Cardiac septum (tissue), 1 donor: ENCODE data around the gene BCAR3. TPM values are rescaled to one million over a fixed set of nuclear protein-coding genes. Genes with fewer than 3 reads are reported as not detected.
A peak's percentile ranks its signal among the peaks of the same experiment; 100 is the strongest.
"Not testable (repeated sequence)": the region's sequence is repeated elsewhere in the genome, so short reads cannot be mapped to it uniquely, and the experiment has no call there.

ENCODE experiments used
- DNase-seq: peaks from one replicate; pipeline ENCODE4 v3.0.0-alpha.2; 2020; ENCODE audit warnings: low spot score
- intact Hi-C: fragments of 100-400 bp; cut with DNase I; formaldehyde crosslinking; loops from one replicate; pipeline ENCODE4 v1.14.0; 2022
- total RNA-seq: library from RNA; stranded (reverse); fragmentation: NEBNext Ultra II Directional; extraction: Animal tissue kit (Norgen Biotek cat#: 25700); gene quantifications from one replicate; pipeline ENCODE4 v1.2.1, GENCODE V29; 2021
- donor health status: DM: no; HTN: no; CAD: no.

Gene BCAR3
- total RNA-seq, 1 donor from 2014 or later = 6.9 TPM

- intact Hi-C loops = no loop called here
- DNase-seq = no peak
Measured at GRCh38 chr1:93592551-93592949, 89.1 kb downstream of the BCAR3 start.

- intact Hi-C loops = no loop called here
- no peak for DNase-seq
Measured at GRCh38 chr1:93591676-93592550, 89.7 kb downstream of the BCAR3 start.

GRCh38 chr1:93591291-93591675, 90.4 kb downstream of the BCAR3 start:
- intact Hi-C loops, DNase-seq: not testable (repeated sequence)

GRCh38 chr1:93588955-93589354, 92.7 kb downstream of the BCAR3 start:
- intact Hi-C loops = no loop called here
- DNase-seq = no peak

GRCh38 chr1:93588206-93588605, 93.4 kb downstream of the BCAR3 start:
- intact Hi-C loops = no loop called here
- DNase-seq = no peak

- intact Hi-C loops = no loop called here
- DNase-seq = no peak
Measured at GRCh38 chr1:93587354-93587753, 94.3 kb downstream of the BCAR3 start.

- intact Hi-C loops = no loop called here
Measured at GRCh38 chr1:93585059-93585966, 96.3 kb downstream of the BCAR3 start.

GRCh38 chr1:93584261-93585003, 97.2 kb downstream of the BCAR3 start:
- DNase-seq = no peak
- intact Hi-C loops = no loop called here

More at GRCh38 chr1:93585059-93585966, 96.3 kb downstream of the BCAR3 start:
- peak; percentile 90 for DNase-seq

- intact Hi-C loops = no loop called here
- no peak for DNase-seq
Measured at GRCh38 chr1:93581917-93582850, 99.5 kb downstream of the BCAR3 start.

GRCh38 chr1:93579891-93580290, 101.7 kb downstream of the BCAR3 start:
- DNase-seq = no peak
- intact Hi-C loops = no loop called here

GRCh38 chr1:93578911-93579825, 102.5 kb downstream of the BCAR3 start:
- intact Hi-C loops = no loop called here
- no peak for DNase-seq

- no peak for DNase-seq
- intact Hi-C loops = no loop called here
Measured at GRCh38 chr1:93578433-93578830, 103.2 kb downstream of the BCAR3 start.

- intact Hi-C loops = no loop called here
Measured at GRCh38 chr1:93577536-93578432, 103.9 kb downstream of the BCAR3 start.

GRCh38 chr1:93576746-93577145, 104.9 kb downstream of the BCAR3 start:
- DNase-seq = no peak
- intact Hi-C loops = no loop called here

More at GRCh38 chr1:93577536-93578432, 103.9 kb downstream of the BCAR3 start:
- DNase-seq = no peak

- no peak for DNase-seq
- intact Hi-C loops = no loop called here
Measured at GRCh38 chr1:93576346-93576745, 105.3 kb downstream of the BCAR3 start.

GRCh38 chr1:93575621-93576284, 105.9 kb downstream of the BCAR3 start:
- no peak for DNase-seq
- intact Hi-C loops = no loop called here
